Keratinocyte (primary cell): ENCODE measurements around the gene LRRC58. TPM values are rescaled to one million over a fixed set of nuclear protein-coding genes. Genes with fewer than 3 reads are reported as not detected.

Experiments
- DNase-seq: peaks from one replicate; pipeline ENCODE4 v3.0.0-alpha.2; 2011; ENCODE audit warnings: low read depth, missing footprints, low spot score
- FAIRE-seq: peaks from 2 replicates; lab custom pipeline; 2011; peaks lifted over from hg19 to GRCh38; lab: Jason Lieb, UNC
- H2AFZ ChIP-seq: 2 replicates; pipeline ENCODE4 v1.6.0; 2012; ENCODE audit warnings: low read length, control low read depth, inconsistent platforms; ENCODE audit not compliant: control insufficient read depth
- H3K27ac ChIP-seq: 2 replicates; pipeline ENCODE4 v1.5.1; 2011; ENCODE audit warnings: low read length; ENCODE audit not compliant: control insufficient read depth, insufficient read depth
- H3K27me3 ChIP-seq: 3 replicates; pipeline ENCODE4 v1.6.0; 2011; ENCODE audit warnings: low read length; ENCODE audit not compliant: control insufficient read depth, insufficient read depth; ENCODE audit errors: extremely low read depth
- H3K36me3 ChIP-seq, 2 experiments: 2 replicates in 1 of 2; 3 replicates in 1 of 2; pipeline ENCODE4 v1.5.1; 2011; ENCODE audit warnings: low read length in 2 of 2, mild to moderate bottlenecking in 1 of 2; ENCODE audit not compliant: control insufficient read depth in 2 of 2, insufficient read depth in 2 of 2; ENCODE audit errors: extremely low read depth in 1 of 2
- H3K4me1 ChIP-seq: 3 replicates; pipeline ENCODE4 v1.5.1; 2011; ENCODE audit warnings: low read length; ENCODE audit not compliant: control insufficient read depth, insufficient read depth; ENCODE audit errors: extremely low read depth
- H3K4me2 ChIP-seq: 3 replicates; pipeline ENCODE4 v1.6.0; 2011; ENCODE audit warnings: low read depth, low read length; ENCODE audit not compliant: control insufficient read depth, insufficient read depth; ENCODE audit errors: extremely low read depth
- H3K4me3 ChIP-seq, 3 experiments: fragments of 200-600 bp in 1 of 3; sonication (generic) in 1 of 3; 2 replicates in 2 of 3; 3 replicates in 1 of 3; pipeline ENCODE4 v1.5.1; 2011 to 2016; ENCODE audit warnings: low read length in 3 of 3, mild to moderate bottlenecking in 3 of 3, control low read depth in 2 of 3, inconsistent platforms in 1 of 3, low read depth in 1 of 3, mixed read lengths in 1 of 3, mixed run types in 1 of 3, moderate library complexity in 1 of 3; ENCODE audit not compliant: control insufficient read depth in 2 of 3, insufficient read depth in 2 of 3; ENCODE audit errors: extremely low read depth in 1 of 3
- H3K79me2 ChIP-seq: 2 replicates; pipeline ENCODE4 v1.6.0; 2012; ENCODE audit warnings: low read length; ENCODE audit not compliant: control insufficient read depth, insufficient read depth
- H3K9ac ChIP-seq: 3 replicates; pipeline ENCODE4 v1.6.0; 2011; ENCODE audit warnings: low read length; ENCODE audit not compliant: control insufficient read depth, insufficient read depth; ENCODE audit errors: extremely low read depth
- H3K9me1 ChIP-seq: 3 replicates; pipeline ENCODE4 v1.6.0; 2011; ENCODE audit warnings: low read length; ENCODE audit not compliant: control insufficient read depth, insufficient read depth; ENCODE audit errors: extremely low read depth
- H3K9me3 ChIP-seq: 2 replicates; pipeline ENCODE4 v1.5.1; 2012; ENCODE audit warnings: low read depth, low read length; ENCODE audit not compliant: control insufficient read depth
- H4K20me1 ChIP-seq: 3 replicates; pipeline ENCODE4 v1.6.0; 2011; ENCODE audit warnings: low read length; ENCODE audit not compliant: control insufficient read depth, insufficient read depth; ENCODE audit errors: extremely low read depth
- EZH2 ChIP-seq: IDR thresholded peaks from one replicate; pipeline ENCODE4 v1.6.1; 2012; ENCODE audit warnings: inconsistent platforms, mild to moderate bottlenecking, low read length, moderate library complexity
- dilution Hi-C: fragments of 300-500 bp; cut with MboI; formaldehyde crosslinking; loops from one replicate; pipeline ENCODE4 v1.7.0; 2020; ENCODE audit warnings: low sequenced_read_pairs; ENCODE audit not compliant: extremely low pct_ligation_motif_present
- polyA plus RNA-seq, 5 experiments: library from polyadenylated mRNA; depleted of rRNA in 3 of 5; stranded (reverse) in 3 of 5; stranded (forward) in 1 of 5; unstranded in 1 of 5; fragments of >200 nt; gene quantifications; 1 replicate in 1 of 5; 2 replicates in 3 of 5; 3 replicates in 1 of 5; pipeline versions ENCODE4 v1.2.1 to v1.2.3, GENCODE V29; 2011 to 2012; ENCODE audit warnings: missing spikeins in 2 of 5, low read depth in 1 of 5, low replicate concordance in 1 of 5
- TF ChIP-seq, protein P1 (sequence below), 3 experiments: IDR thresholded peaks in 1 of 3; conservative IDR thresholded peaks in 1 of 3; optimal IDR thresholded peaks in 1 of 3; 2 replicates in 2 of 3; 3 replicates in 1 of 3; pipeline versions ENCODE3 to v1.5.1; 2011; ENCODE audit warnings: low read length in 3 of 3, mild to moderate bottlenecking in 3 of 3, moderate library complexity in 2 of 3, control low read depth in 1 of 3, inconsistent platforms in 1 of 3; ENCODE audit not compliant: insufficient read depth in 2 of 3; ENCODE audit errors: extremely low read depth in 1 of 3

LRRC58 gene
- polyA plus RNA-seq, 1 donor (not counting 4 experiments of a cell fraction or from before 2014, with no cell fraction given): 17.4 TPM

GRCh38 chr3:120364821-120365220, 15.7 kb upstream of the LRRC58 start:
- H3K27me3 ChIP-seq: peaks cover 5% of the 10 kb centered on the region
- no peak overlapping the region for H2AFZ ChIP-seq
- H3K4me3 ChIP-seq: no peak overlapping the region
- FAIRE-seq (no peak), DNase-seq (no peak)
- H3K9ac ChIP-seq: no peak overlapping the region
- no peak overlapping the region for H3K4me2 ChIP-seq
- H3K9me3 ChIP-seq: no peaks in the 10 kb centered on the region
- no peaks in the 10 kb centered on the region for H4K20me1 ChIP-seq
- H3K9me1 ChIP-seq: no peaks in the 10 kb centered on the region
- H3K36me3 ChIP-seq: no peaks in the 10 kb centered on the region
- no peaks in the 10 kb centered on the region for H3K79me2 ChIP-seq
- TF ChIP-seq, protein P1, sequence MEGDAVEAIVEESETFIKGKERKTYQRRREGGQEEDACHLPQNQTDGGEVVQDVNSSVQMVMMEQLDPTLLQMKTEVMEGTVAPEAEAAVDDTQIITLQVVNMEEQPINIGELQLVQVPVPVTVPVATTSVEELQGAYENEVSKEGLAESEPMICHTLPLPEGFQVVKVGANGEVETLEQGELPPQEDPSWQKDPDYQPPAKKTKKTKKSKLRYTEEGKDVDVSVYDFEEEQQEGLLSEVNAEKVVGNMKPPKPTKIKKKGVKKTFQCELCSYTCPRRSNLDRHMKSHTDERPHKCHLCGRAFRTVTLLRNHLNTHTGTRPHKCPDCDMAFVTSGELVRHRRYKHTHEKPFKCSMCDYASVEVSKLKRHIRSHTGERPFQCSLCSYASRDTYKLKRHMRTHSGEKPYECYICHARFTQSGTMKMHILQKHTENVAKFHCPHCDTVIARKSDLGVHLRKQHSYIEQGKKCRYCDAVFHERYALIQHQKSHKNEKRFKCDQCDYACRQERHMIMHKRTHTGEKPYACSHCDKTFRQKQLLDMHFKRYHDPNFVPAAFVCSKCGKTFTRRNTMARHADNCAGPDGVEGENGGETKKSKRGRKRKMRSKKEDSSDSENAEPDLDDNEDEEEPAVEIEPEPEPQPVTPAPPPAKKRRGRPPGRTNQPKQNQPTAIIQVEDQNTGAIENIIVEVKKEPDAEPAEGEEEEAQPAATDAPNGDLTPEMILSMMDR (optimal IDR thresholded peaks at IDR 0.05 in 1 of 3, IDR thresholded peaks at IDR 0.05 in 1 of 3, conservative IDR thresholded peaks at IDR 0.05 in 1 of 3; ENCODE audit: extremely low read depth in 1 of 3, insufficient read depth in 2 of 3, low read length in 3 of 3): no peak
- TF ChIP-seq EZH2: no peak
- H3K27ac ChIP-seq: no peak overlapping the region
- dilution Hi-C loops: no loop called here
- no peaks in the 10 kb centered on the region for H3K4me1 ChIP-seq

GRCh38 chr3:120364101-120364500, 14.9 kb upstream of the LRRC58 start:
- Histone ChIP-seq H3K79me2 (no peaks in the 10 kb centered on the region), H3K36me3 (no peaks in the 10 kb centered on the region), H3K9me1 (no peaks in the 10 kb centered on the region), H3K4me2 (no peak overlapping the region), H2AFZ (no peak overlapping the region), H3K4me1 (no peaks in the 10 kb centered on the region), H4K20me1 (no peaks in the 10 kb centered on the region), H3K9me3 (no peaks in the 10 kb centered on the region), H3K27ac (no peak overlapping the region), H3K27me3 (peaks cover 5% of the 10 kb centered on the region), H3K9ac (no peak overlapping the region), H3K4me3 (no peak overlapping the region)
- FAIRE-seq (no peak), DNase-seq (no peak)
- dilution Hi-C loops: no loop called here
- TF ChIP-seq, protein P1 (optimal IDR thresholded peaks at IDR 0.05 in 1 of 3, IDR thresholded peaks at IDR 0.05 in 1 of 3, conservative IDR thresholded peaks at IDR 0.05 in 1 of 3; ENCODE audit: extremely low read depth in 1 of 3, insufficient read depth in 2 of 3, low read length in 3 of 3): no peak
- no peak for TF ChIP-seq EZH2
